HG03354 (cell line): ENCODE results near the gene P2RX3.
"Not testable (repeated sequence)": the region's sequence is repeated elsewhere in the genome, so short reads cannot be mapped to it uniquely, and the experiment has no call there.

Experiments used
- ATAC-seq: cut with Tn5 transposase; IDR thresholded peaks from one replicate; pipeline ENCODE4 v1.9.1; 2021; ENCODE audit warnings: mild to moderate bottlenecking; ENCODE audit not compliant: unreplicated experiment, poor library complexity, severe bottlenecking

P2RX3 gene

GRCh38 chr11:57391111-57391510 is 53.0 kb downstream of the P2RX3 start:
- ATAC-seq, result no peak

- no peak for ATAC-seq
These were observed 53.4 kb downstream of the P2RX3 start for GRCh38 chr11:57391539-57391938.

GRCh38 chr11:57392066-57392762 is 54.1 kb downstream of the P2RX3 start:
- no peak for ATAC-seq

- ATAC-seq, result no peak
These were observed 54.6 kb downstream of the P2RX3 start for GRCh38 chr11:57392763-57393105.

- ATAC-seq, result no peak
These were observed 56.2 kb downstream of the P2RX3 start for GRCh38 chr11:57394203-57394965.

- no peak for ATAC-seq
These were observed 57.9 kb downstream of the P2RX3 start for GRCh38 chr11:57395905-57396623.

GRCh38 chr11:57396744-57397143 is 58.6 kb downstream of the P2RX3 start:
- no peak for ATAC-seq

- ATAC-seq, result no peak
These were observed 59.3 kb downstream of the P2RX3 start for GRCh38 chr11:57397394-57397990.

- no peak for ATAC-seq
These were observed 61.1 kb downstream of the P2RX3 start for GRCh38 chr11:57399221-57399620.

GRCh38 chr11:57399972-57400578 is 61.9 kb downstream of the P2RX3 start:
- no peak for ATAC-seq

- no peak for ATAC-seq
These were observed 64.2 kb downstream of the P2RX3 start for GRCh38 chr11:57402188-57403002.

- not testable (repeated sequence) for ATAC-seq
These were observed 65.0 kb downstream of the P2RX3 start for GRCh38 chr11:57403003-57403801.

GRCh38 chr11:57403802-57404147 is 65.6 kb downstream of the P2RX3 start:
- ATAC-seq, result no peak

- ATAC-seq, result no peak
These were observed 67.2 kb downstream of the P2RX3 start for GRCh38 chr11:57405271-57405860.

- peak; percentile 96 for ATAC-seq
These were observed 68.3 kb downstream of the P2RX3 start for GRCh38 chr11:57406337-57406904.

- no peak for ATAC-seq
These were observed 69.1 kb downstream of the P2RX3 start for GRCh38 chr11:57407010-57407920.

- no peak for ATAC-seq
These were observed 69.9 kb downstream of the P2RX3 start for GRCh38 chr11:57407941-57408475.
